ENCODE results near the gene BCL6. TPM values are rescaled to one million over a fixed set of nuclear protein-coding genes. Genes with fewer than 3 reads are reported as not detected.

BCL6 gene
- total and polyA plus RNA-seq, 2 of the 8 experiments (the other 6 are each of a cell fraction or from before 2014, with no cell fraction given), result 5.7 to 10.4 TPM

- TF ChIP-seq RNF2 (IDR thresholded peaks at IDR 0.05; ENCODE audit: borderline replicate concordance, low read depth, low read length, missing control alignments, poor library complexity, severe bottlenecking) (no peak), KDM4A (IDR thresholded peaks at IDR 0.05; ENCODE audit: low read depth, low read length, severe bottlenecking) (no peak), TCF12 (IDR thresholded peaks at IDR 0.05; ENCODE audit: low read depth, low read length) (no peak)
These were observed 2.2 kb upstream of the BCL6 start (continued) for GRCh38 chr3:187747506-187747905.
